ENCODE data around the gene PIGQ.

The PIGQ gene

GRCh38 chr16:588889-589657 is 19.3 kb downstream of the PIGQ start:
- H3K9me3 ChIP-seq (ENCODE audit: control insufficient read depth, low read length) = no peaks in the 10 kb centered on the region
- peaks cover 37% of the 10 kb centered on the region for H3K27me3 ChIP-seq (ENCODE audit: control insufficient read depth, insufficient read depth, low read length, poor library complexity, severe bottlenecking)
- H3K27ac ChIP-seq (ENCODE audit: insufficient read depth, low read depth, low read length, poor library complexity, severe bottlenecking) = peak overlapping the region; percentile 87
- H3K36me3 ChIP-seq (ENCODE audit: control insufficient read depth, insufficient read depth, low read length) = no peaks in the 10 kb centered on the region
- H3K4me1 ChIP-seq (ENCODE audit: control insufficient read depth, insufficient read depth, low read length) = peaks cover 8% of the 10 kb centered on the region
- WGBS, 2 experiments = 1% methylated on average over 107 of the region's 107 CpGs
- peak overlapping the region; percentile 92 for H3K4me3 ChIP-seq (ENCODE audit: insufficient read depth, low read depth, low read length)

GRCh38 chr16:589658-590187 is 20.0 kb downstream of the PIGQ start, which contains the start of gene RAB40C:
RAB40C (plus strand) TSS chr16:590066; CDS start chr16:590292, 226 bp downstream.
- Histone ChIP-seq H3K27ac (ENCODE audit: insufficient read depth, low read depth, low read length, poor library complexity, severe bottlenecking) (peak within 1 kb of the TSS; percentile 87), H3K4me3 (ENCODE audit: insufficient read depth, low read depth, low read length) (peak within 1 kb of the TSS; percentile 92), H3K9me3 (ENCODE audit: control insufficient read depth, low read length) (no peaks in the 10 kb centered on the region), H3K36me3 (ENCODE audit: control insufficient read depth, insufficient read depth, low read length) (no peaks in the 10 kb centered on the region), H3K27me3 (ENCODE audit: control insufficient read depth, insufficient read depth, low read length, poor library complexity, severe bottlenecking) (peaks cover 31% of the 10 kb centered on the region), H3K4me1 (ENCODE audit: control insufficient read depth, insufficient read depth, low read length) (peaks cover 8% of the 10 kb centered on the region)
- WGBS, 2 experiments = 0 to 1% methylated on average over 67 of the region's 67 CpGs

- 2% methylated on average over 71 of the region's 71 CpGs for WGBS, 2 experiments
- Histone ChIP-seq H3K4me3 (ENCODE audit: insufficient read depth, low read depth, low read length) (peak overlapping the region; percentile 67), H3K4me1 (ENCODE audit: control insufficient read depth, insufficient read depth, low read length) (peaks cover 8% of the 10 kb centered on the region), H3K36me3 (ENCODE audit: control insufficient read depth, insufficient read depth, low read length) (no peaks in the 10 kb centered on the region), H3K9me3 (ENCODE audit: control insufficient read depth, low read length) (no peaks in the 10 kb centered on the region), H3K27ac (ENCODE audit: insufficient read depth, low read depth, low read length, poor library complexity, severe bottlenecking) (no peak overlapping the region), H3K27me3 (ENCODE audit: control insufficient read depth, insufficient read depth, low read length, poor library complexity, severe bottlenecking) (peaks cover 28% of the 10 kb centered on the region)
These were observed 20.5 kb downstream of the PIGQ start for GRCh38 chr16:590188-590814.

GRCh38 chr16:590815-591200 is 21.0 kb downstream of the PIGQ start:
- Histone ChIP-seq H3K9me3 (ENCODE audit: control insufficient read depth, low read length) (no peaks in the 10 kb centered on the region), H3K36me3 (ENCODE audit: control insufficient read depth, insufficient read depth, low read length) (no peaks in the 10 kb centered on the region), H3K4me3 (ENCODE audit: insufficient read depth, low read depth, low read length) (peak overlapping the region; percentile 67), H3K27ac (ENCODE audit: insufficient read depth, low read depth, low read length, poor library complexity, severe bottlenecking) (no peak overlapping the region), H3K4me1 (ENCODE audit: control insufficient read depth, insufficient read depth, low read length) (peaks cover 8% of the 10 kb centered on the region), H3K27me3 (ENCODE audit: control insufficient read depth, insufficient read depth, low read length, poor library complexity, severe bottlenecking) (peaks cover 23% of the 10 kb centered on the region)
- WGBS, 2 experiments = 77 to 79% methylated on average over 10 of the region's 10 CpGs

- Histone ChIP-seq H3K27me3 (ENCODE audit: control insufficient read depth, insufficient read depth, low read length, poor library complexity, severe bottlenecking) (peaks cover 19% of the 10 kb centered on the region), H3K9me3 (ENCODE audit: control insufficient read depth, low read length) (no peaks in the 10 kb centered on the region), H3K4me3 (ENCODE audit: insufficient read depth, low read depth, low read length) (no peak overlapping the region), H3K36me3 (ENCODE audit: control insufficient read depth, insufficient read depth, low read length) (no peaks in the 10 kb centered on the region), H3K4me1 (ENCODE audit: control insufficient read depth, insufficient read depth, low read length) (peaks cover 8% of the 10 kb centered on the region), H3K27ac (ENCODE audit: insufficient read depth, low read depth, low read length, poor library complexity, severe bottlenecking) (no peak overlapping the region)
- 80 to 85% methylated on average over 8 of the region's 8 CpGs for WGBS, 2 experiments
These were observed 21.5 kb downstream of the PIGQ start for GRCh38 chr16:591231-591630.

- WGBS, 2 experiments = 92 to 93% methylated on average over 15 of the region's 15 CpGs
- H3K27ac ChIP-seq (ENCODE audit: insufficient read depth, low read depth, low read length, poor library complexity, severe bottlenecking) = no peak overlapping the region
These were observed 22.2 kb downstream of the PIGQ start for GRCh38 chr16:591892-592517.

GRCh38 chr16:592518-593306 is 22.9 kb downstream of the PIGQ start:
- Histone ChIP-seq H3K4me3 (ENCODE audit: insufficient read depth, low read depth, low read length) (no peak overlapping the region), H3K27ac (ENCODE audit: insufficient read depth, low read depth, low read length, poor library complexity, severe bottlenecking) (no peak overlapping the region), H3K27me3 (ENCODE audit: control insufficient read depth, insufficient read depth, low read length, poor library complexity, severe bottlenecking) (peaks cover 10% of the 10 kb centered on the region), H3K36me3 (ENCODE audit: control insufficient read depth, insufficient read depth, low read length) (no peaks in the 10 kb centered on the region), H3K4me1 (ENCODE audit: control insufficient read depth, insufficient read depth, low read length) (peaks cover 8% of the 10 kb centered on the region), H3K9me3 (ENCODE audit: control insufficient read depth, low read length) (no peaks in the 10 kb centered on the region)
- WGBS, 2 experiments = 94 to 95% methylated on average over 24 of the region's 24 CpGs

More at GRCh38 chr16:591892-592517, 22.2 kb downstream of the PIGQ start:
- Histone ChIP-seq H3K9me3 (ENCODE audit: control insufficient read depth, low read length) (no peaks in the 10 kb centered on the region), H3K36me3 (ENCODE audit: control insufficient read depth, insufficient read depth, low read length) (no peaks in the 10 kb centered on the region), H3K4me1 (ENCODE audit: control insufficient read depth, insufficient read depth, low read length) (peaks cover 8% of the 10 kb centered on the region), H3K27me3 (ENCODE audit: control insufficient read depth, insufficient read depth, low read length, poor library complexity, severe bottlenecking) (peaks cover 12% of the 10 kb centered on the region), H3K4me3 (ENCODE audit: insufficient read depth, low read depth, low read length) (no peak overlapping the region)

GRCh38 chr16:593406-593805 is 23.6 kb downstream of the PIGQ start:
- 94 to 95% methylated on average over 9 of the region's 9 CpGs for WGBS, 2 experiments
- no peak overlapping the region for H3K4me3 ChIP-seq (ENCODE audit: insufficient read depth, low read depth, low read length)
- H3K36me3 ChIP-seq (ENCODE audit: control insufficient read depth, insufficient read depth, low read length) = no peaks in the 10 kb centered on the region
- no peak overlapping the region for H3K27ac ChIP-seq (ENCODE audit: insufficient read depth, low read depth, low read length, poor library complexity, severe bottlenecking)
- peaks cover 10% of the 10 kb centered on the region for H3K27me3 ChIP-seq (ENCODE audit: control insufficient read depth, insufficient read depth, low read length, poor library complexity, severe bottlenecking)
- H3K9me3 ChIP-seq (ENCODE audit: control insufficient read depth, low read length) = no peaks in the 10 kb centered on the region
- peaks cover 8% of the 10 kb centered on the region for H3K4me1 ChIP-seq (ENCODE audit: control insufficient read depth, insufficient read depth, low read length)

GRCh38 chr16:593807-594206 is 24.0 kb downstream of the PIGQ start:
- WGBS, 2 experiments = 87% methylated on average over 16 of the region's 16 CpGs
- Histone ChIP-seq H3K9me3 (ENCODE audit: control insufficient read depth, low read length) (no peaks in the 10 kb centered on the region), H3K4me3 (ENCODE audit: insufficient read depth, low read depth, low read length) (no peak overlapping the region), H3K27ac (ENCODE audit: insufficient read depth, low read depth, low read length, poor library complexity, severe bottlenecking) (no peak overlapping the region), H3K36me3 (ENCODE audit: control insufficient read depth, insufficient read depth, low read length) (peaks cover 2% of the 10 kb centered on the region), H3K27me3 (ENCODE audit: control insufficient read depth, insufficient read depth, low read length, poor library complexity, severe bottlenecking) (peaks cover 10% of the 10 kb centered on the region), H3K4me1 (ENCODE audit: control insufficient read depth, insufficient read depth, low read length) (peaks cover 8% of the 10 kb centered on the region)

Data from ectodermal cell (in vitro differentiated cells).